MCF 10A (cell line): ENCODE measurements around the gene TANGO6. TPM values are rescaled to one million over a fixed set of nuclear protein-coding genes. Genes with fewer than 3 reads are reported as not detected.
"Not testable (repeated sequence)": the region's sequence is repeated elsewhere in the genome, so short reads cannot be mapped to it uniquely, and the experiment has no call there.

Experiments used
- BruUV-seq: library from RNA; stranded (reverse); fragments of 400-500 nt; replicated peaks from 2 replicates; lab custom pipeline; 2021; lab: Mats Ljungman, UMichigan
- CTCF ChIA-PET: fragments of 300-600 bp; sonication (Branson Sonifier 250); formaldehyde crosslinking; extraction: SDS; loops from one replicate; lab custom pipeline; 2021; ENCODE audit warnings: antibody characterized with exemption, inconsistent platforms; lab: Yijun Ruan, JAX
- POLR2A ChIA-PET: fragments of 300-600, 350-650 bp; sonication (Branson Sonifier 250); formaldehyde crosslinking; extraction: SDS; loops from one replicate; lab custom pipeline; 2020; ENCODE audit warnings: antibody characterized with exemption, inconsistent platforms; lab: Yijun Ruan, JAX
- DNase-seq: peaks from one replicate; pipeline ENCODE4 v3.0.0-alpha.2; 2018; ENCODE audit not compliant: unreplicated experiment
- H3K27ac Mint-ChIP-seq: one replicate; pipeline ENCODE4 v1.8.0; 2022; ENCODE audit warnings: mild to moderate bottlenecking, low read depth, mixed read lengths; ENCODE audit not compliant: unreplicated experiment
- H3K27me3 Mint-ChIP-seq: one replicate; pipeline ENCODE4 v1.8.0; 2022; ENCODE audit warnings: mixed read lengths; ENCODE audit not compliant: insufficient read depth, unreplicated experiment
- H3K36me3 Mint-ChIP-seq: one replicate; pipeline ENCODE4 v1.8.0; 2022; ENCODE audit warnings: mild to moderate bottlenecking, moderate library complexity, mixed read lengths; ENCODE audit not compliant: insufficient read depth, unreplicated experiment
- H3K4me1 Mint-ChIP-seq: one replicate; pipeline ENCODE4 v1.8.0; 2022; ENCODE audit warnings: mixed read lengths; ENCODE audit not compliant: insufficient read depth, unreplicated experiment
- H3K4me3 Mint-ChIP-seq: one replicate; pipeline ENCODE4 v1.8.0; 2022; ENCODE audit warnings: mild to moderate bottlenecking, moderate library complexity, mixed read lengths; ENCODE audit not compliant: unreplicated experiment
- H3K9me3 Mint-ChIP-seq: one replicate; pipeline ENCODE4 v1.8.0; 2022; ENCODE audit warnings: mixed read lengths; ENCODE audit not compliant: unreplicated experiment
- CTCF ChIP-seq: fragments of 200-600 bp; IDR thresholded peaks from one replicate; pipeline ENCODE4 v1.8.0; 2022; ENCODE audit warnings: antibody characterized with exemption, mild to moderate bottlenecking; ENCODE audit not compliant: unreplicated experiment
- intact Hi-C: fragments of 100-400 bp; cut with micrococcal nuclease; formaldehyde crosslinking; loops from 2 replicates; pipeline ENCODE4 v1.14.1; 2022
- total RNA-seq: library from RNA; stranded (reverse); gene quantifications from 2 replicates; pipeline ENCODE4 v1.2.3, GENCODE V29; 2022

Gene TANGO6
- total RNA-seq, 1 experiment from 2014 or later, result 21.8 TPM

GRCh38 chr16:69055008-69055407 is 211.7 kb downstream of the TANGO6 start:
- TF ChIP-seq CTCF, result no peak
- no TSS peak for BruUV-seq
- no peaks in the 10 kb centered on the region for H3K27me3 Mint-ChIP-seq
- no peak for DNase-seq
- no peak overlapping the region for H3K27ac Mint-ChIP-seq
- H3K36me3 Mint-ChIP-seq, result peaks cover 7% of the 10 kb centered on the region
- intact Hi-C loops, result no loop called here
- H3K4me3 Mint-ChIP-seq, result no peak overlapping the region
- ChIA-PET CTCF (no interaction called here), POLR2A (interaction anchor here (2.0 kb wide), 1 partner anchor 18 kb away, joined by 10 read pairs; no protein-coding TSS in a partner anchor)
- H3K9me3 Mint-ChIP-seq, result no peaks in the 10 kb centered on the region
- H3K4me1 Mint-ChIP-seq, result peaks cover 12% of the 10 kb centered on the region

GRCh38 chr16:69055980-69056379 is 212.6 kb downstream of the TANGO6 start:
- Mint-ChIP-seq H3K4me1 (peaks cover 12% of the 10 kb centered on the region), H3K27me3 (no peaks in the 10 kb centered on the region), H3K27ac (no peak overlapping the region), H3K36me3 (peaks cover 7% of the 10 kb centered on the region), H3K9me3 (no peaks in the 10 kb centered on the region), H3K4me3 (no peak overlapping the region)
- TF ChIP-seq CTCF, result no peak
- ChIA-PET CTCF (interaction anchor here (0.6 to 0.8 kb wide), 2 partner anchors 17 to 68 kb away, joined by 3 to 4 read pairs; no protein-coding TSS in a partner anchor), POLR2A (interaction anchor here (1.8 to 2.0 kb wide), 2 partner anchors 17 to 67 kb away, joined by 4 to 10 read pairs; no protein-coding TSS in a partner anchor)
- BruUV-seq, result no TSS peak
- no peak for DNase-seq
- intact Hi-C loops, result no loop called here

GRCh38 chr16:69056421-69056820 is 213.1 kb downstream of the TANGO6 start:
- Mint-ChIP-seq H3K9me3 (no peaks in the 10 kb centered on the region), H3K27me3 (no peaks in the 10 kb centered on the region), H3K4me1 (peaks cover 12% of the 10 kb centered on the region), H3K4me3 (no peak overlapping the region), H3K27ac (no peak overlapping the region), H3K36me3 (peaks cover 7% of the 10 kb centered on the region)
- ChIA-PET CTCF (interaction anchor here (0.6 to 0.8 kb wide), 3 partner anchors 17 to 157 kb away, joined by 3 to 4 read pairs (median 4); no protein-coding TSS in a partner anchor), POLR2A (interaction anchor here (1.8 to 2.0 kb wide), 2 partner anchors 17 to 67 kb away, joined by 4 to 10 read pairs; no protein-coding TSS in a partner anchor)
- DNase-seq, result no peak
- no TSS peak for BruUV-seq
- intact Hi-C loops, result no loop called here
- TF ChIP-seq CTCF, result no peak

- CTCF ChIA-PET, result interaction anchor here (0.7 to 1.1 kb wide), 2 partner anchors 15 to 23 kb away, joined by 4 to 6 read pairs; no protein-coding TSS in a partner anchor
- no TSS peak for BruUV-seq
- Mint-ChIP-seq H3K27me3 (no peaks in the 10 kb centered on the region), H3K4me3 (no peak overlapping the region), H3K9me3 (no peaks in the 10 kb centered on the region), H3K4me1 (peaks cover 12% of the 10 kb centered on the region), H3K27ac (peak overlapping the region; percentile 77), H3K36me3 (no peaks in the 10 kb centered on the region)
- peak; percentile 95 for DNase-seq
- POLR2A ChIA-PET, result interaction anchor here (0.6 to 2.2 kb wide), 14 partner anchors 14 to 110 kb away, joined by 3 to 16 read pairs (median 4); partner anchors contain the start of gene HAS3
- no peak for TF ChIP-seq CTCF
- intact Hi-C loops, result no loop called here
Measured at GRCh38 chr16:69057400-69058378, 214.4 kb downstream of the TANGO6 start.

- H3K27ac Mint-ChIP-seq, intact Hi-C loops: not testable (repeated sequence)
Measured at GRCh38 chr16:69063491-69063890, 220.2 kb downstream of the TANGO6 start.

More at GRCh38 chr16:69063491-69063890, 220.2 kb downstream of the TANGO6 start:
- not testable (repeated sequence) for H3K4me1 Mint-ChIP-seq, H3K36me3 Mint-ChIP-seq, H3K9me3 Mint-ChIP-seq, H3K4me3 Mint-ChIP-seq, BruUV-seq, DNase-seq, H3K27me3 Mint-ChIP-seq
- POLR2A ChIA-PET, result interaction anchor here (0.6 to 1.5 kb wide), 4 partner anchors 9 to 116 kb away, joined by 3 to 5 read pairs (median 4); no protein-coding TSS in a partner anchor
- CTCF ChIA-PET, result interaction anchor here (0.6 kb wide), 1 partner anchor 369 kb away, joined by 4 read pairs; no protein-coding TSS in a partner anchor
